CD4-positive, alpha-beta T cell (primary cell): ENCODE data around the gene COPZ1. TPM values are rescaled to one million over a fixed set of nuclear protein-coding genes. Genes with fewer than 3 reads are reported as not detected.

Experiments used
- ATAC-seq: fragments of 200-7000 bp; cut with Tn5 transposase; one replicate; pipeline ENCODE4 v1.10.0; 2022; ENCODE audit warnings: mild to moderate bottlenecking; ENCODE audit not compliant: poor library complexity
- CTCF ChIA-PET: fragments of 350-600 bp; sonication (Branson Sonifier 250); formaldehyde crosslinking; loops from one replicate; lab custom pipeline; 2021; ENCODE audit warnings: antibody characterized with exemption, inconsistent platforms; lab: Charles Lee
- POLR2A ChIA-PET: fragments of 350-600 bp; sonication (Branson Sonifier 250); formaldehyde crosslinking; loops from one replicate; lab custom pipeline; 2021; ENCODE audit warnings: antibody characterized with exemption, inconsistent platforms; lab: Charles Lee
- DNase-seq, 14 experiments: peaks; one replicate each; pipeline ENCODE4 v3.0.0-alpha.2; 2013 to 2020; ENCODE audit warnings: mixed read lengths in 2 of 14
- H3K27ac ChIP-seq, 2 donors: one replicate each; pipeline versions ENCODE4 v1.5.1 to v1.7.0; 2013; ENCODE audit warnings: low read length in 2 of 2, low read depth in 1 of 2, mild to moderate bottlenecking in 1 of 2
- H3K27me3 ChIP-seq, 2 experiments: 1 replicate in 1 of 2; 2 replicates in 1 of 2; pipeline versions ENCODE4 v1.6.1 to v1.7.0; 2013; ENCODE audit warnings: low read length in 2 of 2, control low read depth in 1 of 2, mild to moderate bottlenecking in 1 of 2, moderate library complexity in 1 of 2; ENCODE audit not compliant: insufficient read depth in 2 of 2, control insufficient read depth in 1 of 2
- H3K36me3 ChIP-seq: one replicate; pipeline ENCODE4 v1.6.1; 2013; ENCODE audit warnings: low read length, control low read depth; ENCODE audit not compliant: insufficient read depth
- H3K4me1 ChIP-seq: one replicate; pipeline ENCODE4 v1.6.1; 2013; ENCODE audit warnings: low read length, control low read depth; ENCODE audit not compliant: insufficient read depth
- H3K4me3 ChIP-seq: one replicate; pipeline ENCODE4 v1.5.1; 2013; ENCODE audit warnings: mild to moderate bottlenecking, low read length, moderate library complexity
- H3K9me3 ChIP-seq, 2 experiments: 1 replicate in 1 of 2; 2 replicates in 1 of 2; pipeline versions ENCODE4 v1.6.1 to v1.7.0; 2013; ENCODE audit warnings: low read length in 2 of 2, mild to moderate bottlenecking in 2 of 2, control low read depth in 1 of 2, moderate library complexity in 1 of 2; ENCODE audit not compliant: control insufficient read depth in 1 of 2, insufficient read depth in 1 of 2
- H3K27ac Mint-ChIP-seq: one replicate; pipeline ENCODE4 v1.8.0; 2020; ENCODE audit warnings: mixed read lengths
- H3K27me3 Mint-ChIP-seq: one replicate; pipeline ENCODE4 v1.8.0; 2021; ENCODE audit warnings: mixed read lengths
- H3K36me3 Mint-ChIP-seq: one replicate; pipeline ENCODE4 v1.8.0; 2021; ENCODE audit warnings: low read depth, mixed read lengths
- H3K4me1 Mint-ChIP-seq: one replicate; pipeline ENCODE4 v1.8.0; 2021; ENCODE audit warnings: low read depth, mixed read lengths
- H3K4me3 Mint-ChIP-seq: one replicate; pipeline ENCODE4 v1.8.0; 2020; ENCODE audit warnings: mild to moderate bottlenecking, mixed read lengths
- H3K9me3 Mint-ChIP-seq: one replicate; pipeline ENCODE4 v1.8.0; 2020; ENCODE audit warnings: mixed read lengths
- CTCF ChIP-seq: fragments of 200-600 bp; IDR thresholded peaks from one replicate; pipeline ENCODE4 v1.8.0; 2022; ENCODE audit warnings: antibody characterized with exemption, mild to moderate bottlenecking
- intact Hi-C, 2 experiments: fragments of 100-400 bp; cut with DNase I in 1 of 2; cut with micrococcal nuclease in 1 of 2; formaldehyde crosslinking; loops; one replicate each; pipeline versions ENCODE4 v1.15.1 to v1.9.0; 2023 to 2025; cut with DNase I, micrococcal nuclease
- total RNA-seq, 174 experiments: library from RNA in 2 of 174; stranded (reverse) in 2 of 174; gene quantifications; one replicate each; pipeline ENCODE4 v1.2.3 and lab custom pipeline; 2021 to 2026

Gene COPZ1
- total RNA-seq, 2 experiments from 2014 or later, result 31.2 to 33.9 TPM

- no peak overlapping the region for H3K4me3 Mint-ChIP-seq
- no peak for TF ChIP-seq CTCF
- no peaks in the 10 kb centered on the region for H3K27me3 ChIP-seq
- no peak overlapping the region for H3K27ac Mint-ChIP-seq
- DNase-seq, result no peak
- intact Hi-C loops, result no loop called here
- ATAC-seq, result no peak
- ChIA-PET POLR2A (interaction anchor here (1.2 to 2.5 kb wide), 4 partner anchors 8 to 54 kb away, joined by 4 to 11 read pairs (median 8); partner anchors contain the start of genes CBX5, COPZ1 and HNRNPA1), CTCF (interaction anchor here (1.3 to 2.4 kb wide), 3 partner anchors 9 to 35 kb away, joined by 4 to 10 read pairs (median 6); partner anchors contain the start of gene COPZ1)
- H3K36me3 Mint-ChIP-seq, result peaks cover 17% of the 10 kb centered on the region
- peaks cover 47% of the 10 kb centered on the region for H3K4me1 ChIP-seq
- H3K27ac ChIP-seq, result no peak overlapping the region
- no peaks in the 10 kb centered on the region for H3K9me3 ChIP-seq
- H3K27me3 Mint-ChIP-seq, result no peaks in the 10 kb centered on the region
- no peak overlapping the region for H3K4me3 ChIP-seq
- H3K9me3 Mint-ChIP-seq, result no peaks in the 10 kb centered on the region
- peaks cover 55% of the 10 kb centered on the region for H3K4me1 Mint-ChIP-seq
- H3K36me3 ChIP-seq, result peaks cover 4% of the 10 kb centered on the region
These were observed 8.6 kb downstream of the COPZ1 start for GRCh38 chr12:54333420-54334034.

GRCh38 chr12:54337280-54337842, 12.4 kb downstream of the COPZ1 start:
- Histone ChIP-seq H3K9me3 (no peaks in the 10 kb centered on the region), H3K27ac (no peak overlapping the region), H3K36me3 (peaks cover 25% of the 10 kb centered on the region), H3K27me3 (no peaks in the 10 kb centered on the region), H3K4me1 (peaks cover 16% of the 10 kb centered on the region), H3K4me3 (no peak overlapping the region)
- Mint-ChIP-seq H3K27ac (no peak overlapping the region), H3K4me1 (peaks cover 30% of the 10 kb centered on the region), H3K9me3 (no peaks in the 10 kb centered on the region), H3K36me3 (peaks cover 31% of the 10 kb centered on the region), H3K4me3 (no peak overlapping the region), H3K27me3 (no peaks in the 10 kb centered on the region)
- intact Hi-C loops, result loop anchor here (2.0 to 5.0 kb wide), 3 partner anchors 21 to 35 kb away; no protein-coding TSS in a partner anchor
- no peak for TF ChIP-seq CTCF
- ChIA-PET CTCF (interaction anchor here (0.6 to 3.3 kb wide), 10 partner anchors 10 to 117 kb away, joined by 4 to 27 read pairs (median 6); partner anchors contain the start of gene COPZ1), POLR2A (interaction anchor here (1.2 to 1.4 kb wide), 3 partner anchors 12 to 22 kb away, joined by 3 to 4 read pairs (median 4); partner anchors contain the start of gene COPZ1)
- ATAC-seq (no peak), DNase-seq (no peak)

GRCh38 chr12:54337854-54338650, 13.1 kb downstream of the COPZ1 start:
- Mint-ChIP-seq H3K9me3 (no peaks in the 10 kb centered on the region), H3K4me3 (no peak overlapping the region), H3K36me3 (peaks cover 38% of the 10 kb centered on the region), H3K4me1 (peaks cover 30% of the 10 kb centered on the region), H3K27ac (no peak overlapping the region), H3K27me3 (no peaks in the 10 kb centered on the region)
- Histone ChIP-seq H3K4me1 (peaks cover 14% of the 10 kb centered on the region), H3K27me3 (no peaks in the 10 kb centered on the region), H3K36me3 (peaks cover 32% of the 10 kb centered on the region), H3K4me3 (no peak overlapping the region), H3K9me3 (no peaks in the 10 kb centered on the region), H3K27ac (no peak overlapping the region)
- ChIA-PET CTCF (interaction anchor here (0.6 to 3.3 kb wide), 5 partner anchors 13 to 118 kb away, joined by 5 to 27 read pairs (median 13); partner anchors contain the start of gene COPZ1), POLR2A (interaction anchor here (1.2 kb wide), 2 partner anchors 13 to 21 kb away, joined by 3 to 4 read pairs; partner anchors contain the start of gene COPZ1)
- ATAC-seq, result no peak
- intact Hi-C loops, result loop anchor here (2.0 to 5.0 kb wide), 3 partner anchors 21 to 34 kb away; no protein-coding TSS in a partner anchor
- no peak for DNase-seq
- no peak for TF ChIP-seq CTCF
